NCI-H2107 (cell line): ENCODE results near the gene P4HA1.
"Not testable (repeated sequence)": the region's sequence is repeated elsewhere in the genome, so short reads cannot be mapped to it uniquely, and the experiment has no call there.

Experiments used
- DNase-seq: peaks from one replicate; lab custom pipeline; 2025; lab: John Stamatoyannopoulos, UW

P4HA1 gene

DNA sequence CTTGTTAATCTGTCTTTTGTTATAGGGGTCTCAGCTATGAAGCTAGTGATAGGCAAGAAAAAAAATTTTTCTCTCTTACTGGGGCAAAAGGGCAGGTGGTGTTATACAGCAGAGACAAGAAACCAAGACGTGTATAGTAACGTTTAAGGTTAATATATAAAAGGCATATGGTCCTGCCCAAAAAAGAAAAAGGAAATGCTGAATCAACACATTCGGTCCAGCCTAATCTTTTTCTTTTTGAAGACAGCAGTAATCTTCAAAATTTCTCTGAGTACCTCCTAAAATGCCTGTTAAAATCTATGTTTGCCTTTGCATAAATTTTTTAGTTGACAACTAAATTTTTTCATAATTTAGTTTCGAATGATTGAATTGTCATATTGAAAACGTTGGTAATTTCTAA lies 54.5 kb downstream of the P4HA1 start:
- no peak for DNase-seq

DNA sequence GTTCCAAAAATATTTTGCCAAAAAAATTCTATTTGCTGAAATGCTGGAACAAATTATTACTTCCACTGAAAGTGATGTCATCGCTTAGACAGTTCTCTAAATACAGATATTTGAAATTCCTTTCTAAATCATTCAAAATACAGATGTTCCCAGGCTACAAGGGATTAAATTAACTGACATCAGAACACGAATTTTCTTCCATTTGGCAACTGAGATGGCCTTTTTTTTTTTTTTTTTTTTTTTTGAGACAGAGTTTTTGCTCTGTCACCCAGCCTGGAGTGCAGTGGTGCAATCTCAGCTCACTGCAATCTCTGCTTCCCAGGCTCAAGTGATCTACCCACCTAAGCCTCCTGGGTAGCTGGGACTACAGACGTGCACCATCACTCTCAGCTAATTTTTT lies 57.0 kb downstream of the P4HA1 start:
- no peak for DNase-seq

DNA sequence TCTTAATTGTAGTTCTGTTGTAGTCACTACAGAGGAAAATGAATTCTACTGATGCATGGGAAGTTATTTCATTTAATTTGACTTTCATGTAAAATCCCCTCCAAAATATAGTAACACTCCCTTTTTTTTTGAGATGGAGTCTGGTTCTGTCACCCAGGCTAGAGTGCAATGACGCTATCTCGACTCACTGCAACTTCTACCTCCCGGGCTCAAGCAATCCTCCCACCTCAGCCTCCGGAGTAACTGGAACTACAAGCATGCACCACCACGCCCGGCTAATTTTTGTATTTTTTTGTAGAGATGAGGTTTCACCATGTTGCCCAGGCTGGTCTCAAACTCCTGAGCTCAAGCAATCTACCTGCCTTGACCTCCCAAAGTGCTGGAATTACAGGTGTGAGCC lies 60.4 kb downstream of the P4HA1 start:
- DNase-seq = not testable (repeated sequence)

DNA sequence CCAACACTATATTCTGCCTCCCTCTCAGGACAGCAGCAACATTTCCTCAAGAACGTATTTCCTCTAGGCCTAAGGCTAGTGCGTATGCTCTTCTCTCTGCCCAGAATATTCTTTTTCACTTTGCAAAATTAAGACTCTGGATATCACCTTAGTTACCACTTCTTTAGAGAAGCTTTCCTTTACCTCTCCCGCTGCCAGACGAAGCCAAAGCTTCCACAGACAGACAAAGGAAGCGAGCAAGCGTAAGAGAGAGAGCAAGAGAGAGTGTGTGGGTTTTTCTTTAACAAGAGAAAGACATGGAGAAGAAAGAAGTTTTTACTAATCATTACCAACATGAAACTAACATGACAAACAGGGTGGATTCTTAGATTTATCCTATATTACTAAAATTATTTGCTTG lies 64.1 kb downstream of the P4HA1 start:
- no peak for DNase-seq

DNA sequence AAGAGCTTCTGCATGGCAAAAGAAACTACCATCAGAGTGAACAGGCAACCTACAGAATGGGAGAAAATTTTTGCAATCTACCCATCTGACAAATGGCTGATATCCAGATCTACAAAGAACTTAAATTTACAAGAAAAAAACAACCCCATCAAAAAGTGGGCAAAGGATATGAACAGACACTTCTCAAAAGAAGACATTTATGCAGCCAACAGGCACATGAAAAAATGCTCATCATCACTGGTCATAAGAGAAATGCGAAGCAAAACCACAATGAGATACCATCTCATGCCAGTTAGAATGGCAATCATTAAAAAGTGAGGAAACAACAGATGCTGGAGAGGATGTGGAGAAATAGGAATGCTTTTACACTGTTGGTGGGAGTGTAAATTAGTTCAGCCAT lies 70.0 kb downstream of the P4HA1 start:
- not testable (repeated sequence) for DNase-seq

DNA sequence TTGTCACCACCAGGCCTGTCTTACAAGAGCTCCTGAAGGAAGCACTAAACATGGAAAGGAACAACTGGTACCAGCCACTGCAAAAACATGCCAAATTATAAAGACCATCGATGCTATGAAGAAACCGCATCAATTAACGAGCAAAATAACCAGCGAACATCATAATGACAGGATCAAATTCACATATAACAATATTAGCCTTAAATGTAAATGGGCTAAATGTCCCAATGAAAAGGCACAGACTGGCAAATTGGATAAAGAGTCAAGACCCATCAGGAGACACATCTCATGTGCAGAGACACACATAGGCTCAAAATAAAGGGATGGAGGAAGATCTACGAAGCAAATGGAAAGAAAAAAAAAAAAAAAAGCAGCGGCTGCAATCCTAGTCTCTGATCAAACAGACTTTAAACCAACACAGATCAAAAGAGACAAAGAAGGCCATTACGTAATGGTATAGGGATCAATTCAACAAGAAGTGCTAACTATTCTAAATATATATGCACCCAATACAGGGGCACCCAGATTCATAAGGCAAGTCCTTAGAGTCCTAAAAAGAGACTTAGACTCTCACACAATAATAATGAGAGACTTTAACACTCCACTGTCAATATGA lies 73.1 kb downstream of the P4HA1 start:
- DNase-seq = not testable (repeated sequence)

DNA sequence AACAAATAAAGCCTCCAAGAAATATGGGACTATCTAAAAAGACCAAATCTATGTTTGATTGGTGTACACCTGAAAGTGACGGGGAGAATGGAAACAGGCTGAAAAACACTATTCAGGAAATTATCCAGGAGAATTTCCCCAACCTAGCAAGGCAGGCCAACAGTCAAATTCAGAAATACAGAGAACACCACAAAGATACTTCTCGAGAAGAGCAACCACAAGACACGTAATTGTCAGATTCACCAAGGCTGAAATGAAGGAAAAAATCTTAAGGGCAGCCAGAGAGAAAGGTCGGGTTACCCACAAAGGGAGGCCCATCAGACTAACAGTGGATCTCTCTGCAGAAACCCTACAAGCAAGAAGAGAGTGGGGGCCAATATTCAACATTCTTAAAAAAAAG lies 73.7 kb downstream of the P4HA1 start:
- DNase-seq = not testable (repeated sequence)

DNA sequence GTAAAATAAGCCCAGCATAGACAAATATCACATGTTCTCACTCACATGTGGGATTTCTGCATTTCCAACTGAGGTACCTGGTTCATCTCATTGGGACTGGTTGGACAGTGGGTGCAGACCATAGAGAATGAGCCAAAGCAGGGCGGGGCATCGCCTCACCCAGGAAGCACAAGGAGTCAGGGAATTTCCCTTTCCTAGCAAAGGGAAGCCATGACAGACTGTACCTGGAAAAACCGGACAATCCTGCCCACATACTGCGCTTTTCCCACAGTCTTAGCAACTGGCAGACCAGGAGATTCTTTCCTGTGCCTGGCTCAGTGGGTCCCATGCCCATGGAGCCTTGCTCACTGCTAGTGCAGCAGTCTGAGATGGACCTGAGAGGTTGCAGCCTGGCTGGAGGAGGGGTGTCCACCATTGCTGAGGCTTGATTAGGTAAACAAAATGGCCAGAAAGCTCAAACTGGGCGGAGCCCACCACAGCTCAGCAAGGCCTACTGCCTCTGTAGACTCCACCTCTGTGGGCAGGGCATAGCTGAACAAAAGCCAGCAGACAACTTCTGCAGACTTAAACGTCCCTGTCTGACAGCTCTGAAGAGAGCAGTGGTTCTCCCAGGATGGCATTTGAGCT lies 75.0 kb downstream of the P4HA1 start:
- DNase-seq = not testable (repeated sequence)

DNA sequence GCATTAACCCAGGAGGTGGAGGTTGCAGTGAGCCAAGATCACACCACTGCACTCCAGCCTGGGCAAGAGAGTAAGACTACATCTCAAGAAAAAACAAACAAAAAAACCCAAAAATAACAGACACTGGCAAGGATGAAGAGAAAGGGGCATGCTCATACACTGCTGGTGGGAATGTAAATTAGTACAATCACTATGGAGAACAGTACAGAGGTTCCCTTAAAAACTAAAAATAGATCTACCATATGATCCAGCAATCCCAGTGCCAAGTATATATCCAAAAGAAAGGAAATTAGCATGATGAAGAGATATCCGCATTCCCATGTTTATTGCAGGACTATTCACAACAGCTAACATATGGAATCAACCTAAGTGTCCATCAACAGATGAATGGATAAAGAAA lies 75.6 kb downstream of the P4HA1 start:
- DNase-seq = no peak

DNA sequence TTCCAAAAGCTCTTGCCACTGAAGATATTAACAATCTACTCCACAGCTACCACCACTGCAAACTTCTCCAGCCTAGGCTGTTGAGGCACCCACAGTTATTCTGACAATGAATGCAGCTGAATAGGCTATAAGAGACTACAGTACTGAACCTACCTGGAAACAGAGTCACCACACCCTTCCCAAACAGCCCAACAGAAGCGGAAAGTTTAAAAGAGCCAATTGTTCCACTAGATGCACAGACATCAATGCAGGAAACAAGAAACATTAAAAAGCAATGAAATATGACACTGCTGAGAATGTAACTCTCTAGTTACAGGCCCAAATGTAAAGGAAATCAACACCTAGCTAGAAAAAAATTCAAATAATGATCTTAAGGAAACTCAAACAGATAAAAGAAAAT lies 77.6 kb downstream of the P4HA1 start:
- no peak for DNase-seq

DNA sequence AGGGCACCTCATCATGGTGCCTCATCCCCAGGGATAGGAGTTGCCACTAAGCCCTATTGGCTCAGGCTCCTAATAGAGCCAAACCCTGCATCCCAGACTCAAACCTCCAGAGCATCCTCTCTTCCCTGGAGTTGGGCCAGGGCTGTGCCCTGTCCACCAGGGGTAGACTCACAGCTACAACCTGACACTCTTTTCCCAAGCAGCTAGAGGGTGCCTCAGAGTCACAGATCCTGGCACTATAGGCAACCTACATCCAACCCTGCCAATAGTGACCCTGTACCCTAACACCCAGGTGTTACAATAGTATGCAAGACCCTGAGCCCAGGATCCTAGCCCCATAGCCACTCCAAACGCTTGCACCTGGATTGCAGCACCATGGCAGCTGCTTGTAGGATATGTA lies 78.0 kb downstream of the P4HA1 start:
- DNase-seq = no peak

DNA sequence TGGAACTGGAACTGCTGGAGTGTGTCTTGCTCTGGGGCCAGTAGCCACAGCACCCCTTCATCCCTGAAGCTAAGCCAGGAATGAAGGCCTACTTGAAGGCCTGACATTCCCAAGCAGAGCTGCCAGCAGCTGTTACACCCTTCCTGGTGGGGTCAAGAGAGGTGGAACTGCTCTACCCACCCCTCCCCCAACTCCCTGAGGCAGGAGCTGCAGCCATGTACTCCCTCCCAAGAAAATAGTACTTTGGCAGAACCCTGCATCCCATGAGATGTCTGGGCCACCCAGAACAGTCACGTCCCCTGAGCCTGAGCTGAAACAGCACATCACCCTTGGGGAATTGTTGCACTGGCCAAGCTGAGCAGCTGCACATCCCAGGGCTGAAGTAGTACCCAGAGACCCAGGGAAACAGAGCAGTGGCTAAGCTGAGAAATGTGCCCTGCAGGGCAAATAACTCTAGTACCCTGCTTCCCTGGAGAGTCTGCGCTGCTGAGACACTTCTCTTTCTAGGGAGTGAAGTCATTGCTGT lies 78.6 kb downstream of the P4HA1 start:
- no peak for DNase-seq

DNA sequence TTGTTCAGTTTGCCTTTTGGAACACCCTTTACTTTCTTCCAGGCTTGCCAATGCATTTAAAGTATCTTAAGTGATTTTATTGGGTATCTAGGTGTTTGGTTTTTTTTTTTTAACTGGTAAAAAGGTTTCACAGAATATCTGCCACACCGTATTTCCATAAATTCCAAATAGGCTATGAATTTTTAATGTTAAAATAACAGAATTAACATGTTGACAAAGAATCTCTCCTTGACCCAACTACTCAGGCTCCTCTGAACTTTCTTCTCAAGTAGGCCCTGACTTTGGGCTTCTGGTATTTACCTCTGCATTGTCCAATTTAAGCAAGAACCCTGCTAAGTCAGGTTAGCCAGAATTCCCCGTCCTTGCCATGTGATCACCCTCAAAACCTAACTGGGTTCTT lies 80.9 kb downstream of the P4HA1 start:
- no peak for DNase-seq

DNA sequence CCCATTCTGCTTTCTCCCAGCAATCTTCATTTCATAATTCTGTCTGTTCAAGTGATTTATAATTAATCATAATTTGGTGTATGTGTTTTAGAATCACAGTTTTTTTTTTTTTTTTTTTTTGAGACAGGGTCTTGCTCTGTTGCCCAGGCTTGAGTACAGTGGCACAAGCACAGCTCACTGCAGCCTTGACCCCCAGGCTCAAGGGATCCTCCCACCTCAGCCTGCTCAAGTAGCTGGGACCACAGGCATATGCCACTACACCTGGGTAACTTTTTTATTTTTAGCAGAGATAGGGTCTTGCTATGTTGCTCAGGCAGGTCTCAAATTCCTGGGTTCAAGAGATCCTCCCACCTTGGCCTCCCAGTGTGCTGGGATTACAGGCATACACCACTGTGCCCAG lies 92.8 kb downstream of the P4HA1 start:
- DNase-seq = no peak

DNA sequence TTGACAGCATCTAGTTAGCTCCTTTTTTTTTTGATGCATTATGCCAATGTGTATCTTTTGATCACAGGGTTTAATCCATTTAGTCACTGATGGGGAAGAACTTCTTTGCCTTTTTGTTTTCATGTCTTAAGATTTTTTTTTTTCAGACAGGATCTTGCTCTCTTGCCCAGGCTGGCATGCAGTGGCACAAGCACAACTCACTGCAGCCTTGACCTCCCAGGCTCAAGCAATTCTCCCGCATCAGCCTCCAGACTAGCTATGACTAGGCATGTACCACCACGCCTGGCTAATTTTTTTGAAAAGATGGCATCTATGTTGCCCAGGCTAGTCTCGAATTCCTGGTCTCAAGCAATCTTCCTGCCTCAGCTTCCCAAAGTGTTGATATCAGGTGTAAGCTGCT lies 95.7 kb downstream of the P4HA1 start:
- DNase-seq = no peak

DNA sequence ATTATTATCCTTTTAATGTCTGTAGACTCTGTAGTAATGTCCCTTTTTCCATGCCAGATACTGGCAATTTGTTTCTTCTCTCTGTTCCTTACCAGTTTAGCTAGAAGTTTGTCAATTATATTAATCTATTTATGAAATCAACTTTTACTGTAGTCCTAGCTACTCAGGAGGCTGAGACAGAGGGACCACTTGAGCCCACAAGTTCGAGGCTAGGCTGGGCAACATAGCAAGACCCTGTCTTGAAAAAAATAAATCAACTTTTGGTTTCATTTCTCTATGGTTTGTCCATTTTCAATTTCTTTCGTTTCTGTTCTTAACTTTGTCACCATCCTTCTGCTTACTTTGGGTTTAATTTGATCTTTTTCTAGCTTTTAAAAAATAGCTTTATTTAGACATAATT lies 99.6 kb downstream of the P4HA1 start:
- no peak for DNase-seq

DNA sequence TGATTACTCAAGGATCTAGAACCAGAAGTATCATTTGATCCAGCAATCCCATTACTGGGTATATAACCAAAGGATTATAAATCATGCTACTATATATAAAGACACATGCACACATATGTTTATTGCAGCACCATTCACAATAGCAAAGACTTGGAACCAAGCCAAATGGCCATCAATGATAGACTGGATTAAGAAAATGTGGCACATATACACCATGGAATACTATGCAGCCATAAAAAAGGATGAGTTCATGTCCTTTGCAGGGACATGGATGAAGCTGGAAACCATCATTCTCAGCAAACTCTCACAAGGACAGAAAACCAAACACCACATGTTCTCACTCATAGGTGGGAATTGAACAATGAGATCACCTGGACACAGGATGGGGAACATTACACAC lies 101.2 kb downstream of the P4HA1 start:
- DNase-seq = not testable (repeated sequence)

DNA sequence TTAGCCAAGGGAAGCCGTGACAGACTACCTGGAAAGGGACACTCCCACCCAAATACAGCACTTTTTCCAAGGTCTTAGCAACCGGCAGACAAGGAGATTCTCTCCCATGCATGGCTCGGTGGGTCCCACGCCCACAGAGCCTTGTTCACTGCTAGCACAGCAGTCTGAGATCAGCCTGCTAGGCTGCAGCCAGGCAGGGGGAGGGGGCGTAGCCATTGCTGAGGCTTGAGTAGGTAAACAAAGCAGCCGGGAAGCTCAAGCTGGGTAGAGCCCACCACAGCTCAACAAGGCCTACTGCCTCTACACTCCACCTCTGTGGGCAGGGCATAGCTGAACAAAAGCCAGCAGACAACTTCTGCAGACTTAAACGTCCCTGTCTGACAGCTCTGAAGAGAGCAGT lies 106.9 kb downstream of the P4HA1 start:
- not testable (repeated sequence) for DNase-seq

DNA sequence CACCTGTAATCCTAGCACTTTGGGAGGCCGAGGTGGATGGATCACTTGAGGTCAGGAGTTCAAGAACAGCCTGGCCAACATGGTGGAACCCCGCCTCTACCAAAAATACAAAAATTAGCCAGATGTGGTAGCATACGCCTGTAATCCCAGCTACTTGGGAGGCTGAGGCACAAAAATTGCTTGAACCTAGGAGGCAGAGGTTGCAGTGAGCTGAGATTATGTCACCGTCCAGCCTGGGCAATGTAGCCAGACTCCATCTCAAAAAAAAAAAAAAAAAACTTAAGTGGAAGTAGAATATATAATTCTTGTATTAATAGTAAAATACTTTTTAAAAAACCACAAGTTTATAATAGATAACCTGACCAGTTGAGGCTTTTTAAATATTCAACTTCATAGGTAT lies 112.0 kb downstream of the P4HA1 start:
- DNase-seq = not testable (repeated sequence)

DNA sequence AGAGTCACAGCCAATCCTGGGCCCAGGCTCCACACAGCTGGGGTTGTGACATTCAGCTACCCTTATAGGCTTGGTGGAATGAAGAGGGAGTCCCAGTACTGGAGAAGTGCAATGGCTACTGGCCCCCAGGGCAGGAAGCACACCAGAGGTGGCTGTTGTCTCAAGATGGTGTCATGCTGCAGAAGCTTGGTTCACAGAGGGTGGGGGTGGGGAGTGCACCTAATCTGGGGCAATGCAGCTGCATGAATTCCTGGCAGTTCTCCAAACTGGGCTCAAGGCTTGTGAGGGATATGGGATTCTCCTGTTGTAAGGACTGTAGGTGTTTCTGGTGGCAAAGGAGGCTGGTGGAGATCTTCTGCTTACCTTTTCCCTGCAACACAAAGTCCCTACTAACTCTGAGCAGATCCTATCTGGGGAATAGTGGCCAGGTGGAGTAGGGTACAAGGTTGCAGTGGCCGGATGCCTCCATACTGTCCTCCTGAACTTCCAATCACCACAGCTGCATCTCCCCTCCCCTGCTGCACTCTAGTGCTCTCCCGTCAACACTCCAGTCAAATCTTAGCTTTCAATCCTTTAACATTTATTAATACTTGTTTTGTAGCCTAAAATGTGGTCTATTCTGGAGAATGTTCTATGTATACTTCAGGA lies 114.7 kb downstream of the P4HA1 start:
- no peak for DNase-seq

DNA sequence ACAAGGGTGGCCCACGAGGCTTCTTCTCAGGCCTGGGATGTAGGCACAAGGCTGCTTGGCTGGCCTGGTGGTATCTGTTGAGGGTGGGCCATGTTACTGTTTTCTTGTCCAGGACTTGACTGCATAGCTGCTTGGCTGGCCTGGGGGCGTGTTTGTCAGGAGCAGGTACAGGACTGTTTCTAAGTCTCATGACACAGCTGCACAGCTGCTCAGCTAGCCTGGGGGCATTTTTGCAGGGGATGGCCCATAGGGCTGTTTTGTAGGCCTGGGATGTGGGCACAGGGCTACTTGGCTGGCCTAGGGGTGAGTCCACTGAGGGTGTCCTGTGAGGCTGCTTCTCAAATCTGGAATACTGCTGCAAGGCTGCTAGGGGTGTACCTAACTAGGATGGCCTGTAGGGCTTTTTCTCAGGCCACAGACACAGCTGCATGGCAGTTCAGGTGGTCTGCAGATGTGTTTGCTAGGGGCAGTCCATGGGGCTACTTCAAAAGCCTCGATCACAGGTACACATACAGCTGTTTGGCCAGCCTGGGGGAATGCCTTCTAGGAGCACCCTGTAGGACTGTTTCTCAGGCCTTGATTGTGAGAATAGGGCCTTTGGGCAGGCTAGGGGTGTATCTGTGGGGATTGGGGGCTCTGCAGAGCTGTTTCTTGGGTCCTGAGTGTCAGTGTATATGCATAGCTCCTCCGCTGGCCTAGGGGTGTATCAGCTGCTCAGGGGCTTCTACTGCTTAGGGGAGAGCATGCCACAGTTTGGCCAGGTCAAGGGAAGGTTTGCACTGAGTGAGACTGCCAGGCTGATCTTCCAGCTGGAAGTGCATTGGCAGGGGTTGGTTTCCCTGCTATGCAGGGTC lies 115.4 kb downstream of the P4HA1 start:
- DNase-seq = no peak

DNA sequence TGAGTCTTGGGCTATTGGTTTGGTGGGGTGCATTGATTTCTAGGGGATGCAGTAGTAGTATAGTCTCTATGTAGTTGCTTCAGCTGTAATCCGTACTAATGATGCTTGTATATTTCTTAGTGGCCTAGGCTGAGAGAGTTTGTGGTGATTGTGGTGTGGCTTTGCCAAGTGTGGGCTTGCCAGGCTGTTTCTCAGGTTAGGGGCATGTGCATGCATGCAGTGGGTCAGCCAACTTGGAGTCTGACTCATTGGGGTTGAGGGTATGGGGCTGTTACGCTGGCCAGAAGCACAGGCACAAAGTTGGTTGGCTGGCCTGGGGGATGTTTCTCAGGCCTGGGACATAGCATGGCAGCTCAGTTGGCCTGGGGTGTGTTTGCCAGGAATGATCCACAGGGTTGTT lies 116.3 kb downstream of the P4HA1 start:
- DNase-seq = no peak

DNA sequence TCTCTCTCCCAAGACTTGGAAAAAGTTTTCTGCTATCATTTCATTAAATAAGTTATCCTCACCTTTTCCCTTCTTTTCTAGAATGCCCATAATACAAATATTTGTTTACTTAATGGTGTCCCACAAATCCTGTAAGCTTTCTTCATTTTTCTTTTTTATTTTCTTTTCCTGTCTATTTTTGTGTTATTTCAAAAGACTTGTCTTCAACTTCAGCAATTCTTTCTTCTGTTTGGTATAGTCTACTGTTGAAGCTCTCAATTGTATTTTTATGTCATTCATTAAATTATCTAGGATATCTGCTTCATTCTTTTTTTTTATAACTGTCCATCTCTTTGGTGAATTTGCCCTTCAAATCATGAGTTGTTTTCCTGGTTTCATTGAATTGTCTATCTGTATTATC lies 117.0 kb downstream of the P4HA1 start:
- no peak for DNase-seq
